IPS-18a (cell line): ENCODE data around the gene CFAP92.

Source experiments
- H3K27ac ChIP-seq: one replicate; pipeline ENCODE4 v1.5.1; 2013; ENCODE audit warnings: low read length
- H3K27me3 ChIP-seq: one replicate; pipeline ENCODE4 v1.6.1; 2013; ENCODE audit warnings: mild to moderate bottlenecking, low read length; ENCODE audit not compliant: control insufficient read depth, insufficient read depth
- H3K36me3 ChIP-seq: one replicate; pipeline ENCODE4 v1.6.1; 2013; ENCODE audit warnings: low read depth, low read length; ENCODE audit not compliant: control insufficient read depth
- H3K4me1 ChIP-seq: one replicate; pipeline ENCODE4 v1.6.1; 2013; ENCODE audit warnings: low read depth, low read length; ENCODE audit not compliant: control insufficient read depth
- H3K4me3 ChIP-seq: one replicate; pipeline ENCODE4 v1.5.1; 2013; ENCODE audit warnings: low read length
- H3K9ac ChIP-seq: one replicate; pipeline ENCODE4 v1.6.1; 2013; ENCODE audit warnings: mild to moderate bottlenecking, low read length, moderate library complexity
- H3K9me3 ChIP-seq: one replicate; pipeline ENCODE4 v1.6.1; 2013; ENCODE audit warnings: low read depth, low read length; ENCODE audit not compliant: control insufficient read depth

The CFAP92 gene

DNA sequence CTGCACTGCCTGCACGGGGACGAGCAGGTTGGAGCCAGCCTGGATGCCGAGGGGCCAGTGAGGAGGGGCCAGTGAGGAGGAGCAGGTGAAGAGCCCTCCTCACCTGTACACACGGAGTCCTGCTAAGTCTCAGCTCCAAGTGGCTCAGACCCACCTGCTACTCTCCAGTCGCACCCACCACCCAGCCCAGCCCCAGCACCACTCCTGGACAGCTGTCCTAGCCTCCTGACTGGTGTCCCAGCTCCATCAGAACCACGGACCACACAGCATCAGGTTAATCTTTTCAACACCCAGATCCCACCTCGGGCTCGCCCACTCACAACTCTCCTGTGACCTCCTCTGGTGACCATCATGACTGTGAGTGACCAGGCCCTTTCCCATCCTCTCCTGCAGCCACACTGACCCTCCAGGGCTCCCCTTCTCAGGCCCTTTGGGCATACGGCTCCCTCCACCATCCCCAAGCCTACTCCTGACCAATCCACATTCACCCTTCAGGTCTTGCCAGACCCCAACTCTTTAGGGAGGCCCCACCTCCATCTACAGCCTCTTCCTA is 21.0 kb upstream of the CFAP92 start:
- no peak overlapping the region for H3K27ac ChIP-seq
- no peaks in the 10 kb centered on the region for H3K4me1 ChIP-seq

GRCh38 chr3:129014148-129014547 is 20.3 kb upstream of the CFAP92 start:
- H3K4me3 ChIP-seq = no peak overlapping the region
- H3K36me3 ChIP-seq = no peaks in the 10 kb centered on the region
- H3K9me3 ChIP-seq = no peaks in the 10 kb centered on the region
- no peak overlapping the region for H3K27ac ChIP-seq
- no peaks in the 10 kb centered on the region for H3K27me3 ChIP-seq
- no peak overlapping the region for H3K9ac ChIP-seq
- H3K4me1 ChIP-seq = no peaks in the 10 kb centered on the region

More for the DNA sequence above, 21.0 kb upstream of the CFAP92 start:
- H3K4me3 ChIP-seq = no peak overlapping the region
- no peaks in the 10 kb centered on the region for H3K9me3 ChIP-seq
- no peaks in the 10 kb centered on the region for H3K36me3 ChIP-seq
- no peaks in the 10 kb centered on the region for H3K27me3 ChIP-seq
- no peak overlapping the region for H3K9ac ChIP-seq

GRCh38 chr3:129013491-129013891 is 19.6 kb upstream of the CFAP92 start:
- Histone ChIP-seq H3K4me1 (no peaks in the 10 kb centered on the region), H3K27me3 (no peaks in the 10 kb centered on the region), H3K27ac (no peak overlapping the region), H3K36me3 (no peaks in the 10 kb centered on the region), H3K9me3 (no peaks in the 10 kb centered on the region), H3K4me3 (no peak overlapping the region), H3K9ac (no peak overlapping the region)

DNA sequence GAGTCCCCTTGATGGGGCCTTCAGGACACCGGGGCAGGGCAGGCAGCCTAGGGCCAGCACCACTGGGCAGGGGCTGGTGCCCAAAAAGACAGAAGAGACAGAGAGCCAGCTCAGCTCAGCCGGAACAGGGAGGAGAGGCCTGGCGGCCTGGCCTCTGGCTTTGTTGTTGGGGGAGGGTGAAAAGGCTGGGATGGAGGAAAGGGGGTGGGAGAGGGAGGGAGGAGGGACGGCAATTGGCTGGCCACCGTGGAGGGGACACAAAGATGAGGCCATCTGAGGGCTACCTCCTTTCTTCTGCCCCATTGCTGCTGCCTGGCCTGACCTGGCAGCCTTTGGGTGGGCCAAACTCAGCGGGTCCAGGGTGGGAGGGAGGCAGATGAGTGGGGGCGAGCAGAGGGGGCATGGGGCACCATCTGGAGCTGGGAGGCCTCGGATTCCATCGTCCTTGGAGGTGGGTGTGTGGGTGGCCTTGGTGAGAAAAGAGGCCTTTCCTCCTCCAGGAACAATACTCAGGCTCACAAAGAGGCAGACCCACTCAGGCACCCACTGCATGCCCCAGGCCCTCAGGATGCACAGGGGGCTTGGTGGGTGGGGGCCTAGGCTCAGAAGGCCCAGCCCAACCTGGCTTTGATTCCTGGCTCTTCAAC is 16.6 kb upstream of the CFAP92 start:
- H3K4me3 ChIP-seq = no peak overlapping the region
- H3K9ac ChIP-seq = no peak overlapping the region
- no peak overlapping the region for H3K27ac ChIP-seq
- H3K4me1 ChIP-seq = no peaks in the 10 kb centered on the region
- no peaks in the 10 kb centered on the region for H3K9me3 ChIP-seq
- H3K36me3 ChIP-seq = no peaks in the 10 kb centered on the region
- peaks cover 28% of the 10 kb centered on the region for H3K27me3 ChIP-seq

GRCh38 chr3:129009266-129009665 is 15.4 kb upstream of the CFAP92 start:
- Histone ChIP-seq H3K9ac (no peak overlapping the region), H3K36me3 (no peaks in the 10 kb centered on the region), H3K4me3 (no peak overlapping the region), H3K4me1 (no peaks in the 10 kb centered on the region), H3K9me3 (no peaks in the 10 kb centered on the region), H3K27me3 (peaks cover 39% of the 10 kb centered on the region), H3K27ac (no peak overlapping the region)

- Histone ChIP-seq H3K27ac (no peak overlapping the region), H3K9me3 (no peaks in the 10 kb centered on the region), H3K27me3 (peaks cover 54% of the 10 kb centered on the region), H3K9ac (no peak overlapping the region), H3K36me3 (no peaks in the 10 kb centered on the region), H3K4me1 (no peaks in the 10 kb centered on the region), H3K4me3 (no peak overlapping the region)
These were observed 13.9 kb upstream of the CFAP92 start for GRCh38 chr3:129007792-129008191.

- Histone ChIP-seq H3K36me3 (no peaks in the 10 kb centered on the region), H3K27ac (no peak overlapping the region), H3K27me3 (peaks cover 63% of the 10 kb centered on the region), H3K9ac (no peak overlapping the region), H3K9me3 (no peaks in the 10 kb centered on the region), H3K4me3 (no peak overlapping the region), H3K4me1 (no peaks in the 10 kb centered on the region)
These were observed 13.0 kb upstream of the CFAP92 start for GRCh38 chr3:129006864-129007263.

DNA sequence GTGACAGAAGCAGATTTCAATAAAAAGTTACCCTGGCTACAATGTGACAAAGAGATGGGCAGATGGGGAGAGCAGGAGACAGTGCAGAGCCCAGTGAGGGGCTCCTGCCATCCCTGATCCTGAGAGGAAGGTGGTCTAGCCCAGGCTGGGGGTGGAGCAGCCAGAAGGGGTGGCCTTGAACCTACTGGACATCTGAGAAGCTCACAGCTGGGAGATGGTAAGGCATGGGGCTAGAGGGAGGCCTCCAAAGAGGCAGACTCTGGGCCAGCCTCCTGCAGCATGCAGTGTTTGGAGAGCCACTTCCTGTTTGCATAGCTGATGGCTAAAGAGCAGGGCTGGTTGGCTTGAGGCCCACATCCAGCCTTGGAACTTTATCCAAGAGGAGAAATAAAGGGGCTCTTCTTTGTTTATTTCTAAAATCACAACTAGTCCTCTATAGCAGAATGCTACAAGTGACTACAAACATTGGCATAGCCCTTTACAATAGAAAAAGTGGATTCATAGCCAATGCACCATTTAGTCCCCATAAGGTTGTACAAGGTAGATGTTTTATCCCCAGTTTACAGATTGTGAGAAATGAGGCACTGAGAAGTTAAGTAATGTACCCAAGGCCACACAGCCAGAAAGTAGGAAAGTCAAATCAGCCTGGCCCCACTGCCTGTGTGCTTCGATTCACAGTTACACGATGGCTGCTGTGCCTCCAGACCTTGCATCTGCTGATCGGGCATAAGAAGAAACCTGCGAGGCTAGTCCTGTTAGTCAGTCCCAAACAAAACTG is 11.8 kb upstream of the CFAP92 start:
- Histone ChIP-seq H3K27ac (no peak overlapping the region), H3K4me3 (no peak overlapping the region), H3K27me3 (peaks cover 75% of the 10 kb centered on the region), H3K4me1 (peaks cover 2% of the 10 kb centered on the region), H3K36me3 (no peaks in the 10 kb centered on the region), H3K9ac (no peak overlapping the region), H3K9me3 (no peaks in the 10 kb centered on the region)

GRCh38 chr3:129004639-129005295 is 10.9 kb upstream of the CFAP92 start:
- H3K4me1 ChIP-seq = peaks cover 8% of the 10 kb centered on the region
- no peak overlapping the region for H3K4me3 ChIP-seq
- no peaks in the 10 kb centered on the region for H3K36me3 ChIP-seq
- H3K9ac ChIP-seq = no peak overlapping the region
- H3K9me3 ChIP-seq = no peaks in the 10 kb centered on the region
- peaks cover 84% of the 10 kb centered on the region for H3K27me3 ChIP-seq
- no peak overlapping the region for H3K27ac ChIP-seq

- Histone ChIP-seq H3K9ac (no peak overlapping the region), H3K27ac (no peak overlapping the region), H3K4me3 (peak overlapping the region; percentile 29), H3K4me1 (peaks cover 13% of the 10 kb centered on the region), H3K9me3 (no peaks in the 10 kb centered on the region), H3K36me3 (no peaks in the 10 kb centered on the region), H3K27me3 (peaks cover 96% of the 10 kb centered on the region)
These were observed 9.8 kb upstream of the CFAP92 start for GRCh38 chr3:129003578-129004112.
